ENCODE results near the gene EVA1A. TPM values are rescaled to one million over a fixed set of nuclear protein-coding genes. Genes with fewer than 3 reads are reported as not detected.

Gene EVA1A
- polyA plus RNA-seq, 3 donors = not detected

- H3K27ac ChIP-seq (ENCODE audit: low read depth in 1 of 2, low read length in 2 of 2) = no peak overlapping the region
- intact Hi-C loops (cut with micrococcal nuclease) = no loop called here
- no peak overlapping the region for H3K4me2 ChIP-seq (replicated peaks; ENCODE audit: extremely low read depth, low read length, poor library complexity, severe bottlenecking)
- Mint-ChIP-seq H3K4me3 (no peak overlapping the region), H3K4me1 (no peaks in the 10 kb centered on the region), H3K27me3 (ENCODE audit: low read depth in 3 of 3) (peaks cover 29 to 35% (median 31%) of the 10 kb centered on the region in 3 donors), H3K36me3 (no peaks in the 10 kb centered on the region), H3K9me3 (peaks cover 0 to 6% (median 2%) of the 10 kb centered on the region in 7 donors), H3K27ac (no peak overlapping the region)
- no peak overlapping the region for H3K4me3 ChIP-seq (replicated peaks in 1 of 3; ENCODE audit: low read depth in 2 of 3, low read length in 3 of 3)
- no peak overlapping the region for H2AFZ ChIP-seq (ENCODE audit: insufficient read depth, low read depth, low read length, poor library complexity, severe bottlenecking)
- H3K36me3 ChIP-seq (replicated peaks in 1 of 2; ENCODE audit: control insufficient read depth in 1 of 2, insufficient read depth in 2 of 2, low read length in 2 of 2) = no peaks in the 10 kb centered on the region
- H4K20me1 ChIP-seq (ENCODE audit: insufficient read depth, low read length) = no peaks in the 10 kb centered on the region
- 88% methylated on average over 8 of the region's 9 CpGs for WGBS (ENCODE audit: insufficient coverage)
- no peak overlapping the region for H3K9ac ChIP-seq (ENCODE audit: insufficient read depth, low read length, poor library complexity, severe bottlenecking)
- peaks cover 23 to 37% of the 10 kb centered on the region in 2 donors for H3K27me3 ChIP-seq (ENCODE audit: control insufficient read depth in 2 of 2, insufficient read depth in 2 of 2, low read length in 2 of 2)
- no peaks in the 10 kb centered on the region for H3K9me3 ChIP-seq (replicated peaks in 1 of 2; ENCODE audit: control insufficient read depth in 1 of 2, insufficient read depth in 1 of 2, low read length in 2 of 2)
- no peaks in the 10 kb centered on the region for H3K79me2 ChIP-seq (ENCODE audit: insufficient read depth, low read length)
- no peak for DNase-seq
- TF ChIP-seq CTCF (IDR thresholded peaks at IDR 0.05) = no peak
- H3K4me1 ChIP-seq (ENCODE audit: control insufficient read depth in 1 of 2, insufficient read depth in 2 of 2, low read length in 2 of 2) = no peaks in the 10 kb centered on the region
These were observed 3.4 kb upstream of the EVA1A start for GRCh38 chr2:75564026-75564688.

- no peak overlapping the region for H3K4me3 ChIP-seq (replicated peaks in 1 of 3; ENCODE audit: low read depth in 2 of 3, low read length in 3 of 3)
- no peak for TF ChIP-seq CTCF (IDR thresholded peaks at IDR 0.05)
- no peak overlapping the region for H3K27ac ChIP-seq (ENCODE audit: low read depth in 1 of 2, low read length in 2 of 2)
- H3K36me3 Mint-ChIP-seq = no peaks in the 10 kb centered on the region
- no peak overlapping the region for H3K9ac ChIP-seq (ENCODE audit: insufficient read depth, low read length, poor library complexity, severe bottlenecking)
- no peaks in the 10 kb centered on the region for H3K36me3 ChIP-seq (replicated peaks in 1 of 2; ENCODE audit: control insufficient read depth in 1 of 2, insufficient read depth in 2 of 2, low read length in 2 of 2)
- H3K9me3 Mint-ChIP-seq = peaks cover 0 to 6% (median 2%) of the 10 kb centered on the region in 7 donors
- no peak for DNase-seq
- no peaks in the 10 kb centered on the region for H3K4me1 Mint-ChIP-seq
- H3K27ac Mint-ChIP-seq = no peak overlapping the region
- no peaks in the 10 kb centered on the region for H4K20me1 ChIP-seq (ENCODE audit: insufficient read depth, low read length)
- H3K9me3 ChIP-seq (replicated peaks in 1 of 2; ENCODE audit: control insufficient read depth in 1 of 2, insufficient read depth in 1 of 2, low read length in 2 of 2) = no peaks in the 10 kb centered on the region
- peaks cover 31 to 40% (median 35%) of the 10 kb centered on the region in 3 donors for H3K27me3 Mint-ChIP-seq (ENCODE audit: low read depth in 3 of 3)
- H2AFZ ChIP-seq (ENCODE audit: insufficient read depth, low read depth, low read length, poor library complexity, severe bottlenecking) = no peak overlapping the region
- WGBS (ENCODE audit: insufficient coverage) = 100% methylated on average over 1 of the region's 3 CpGs
- no peaks in the 10 kb centered on the region for H3K79me2 ChIP-seq (ENCODE audit: insufficient read depth, low read length)
- no peak overlapping the region for H3K4me3 Mint-ChIP-seq
- intact Hi-C loops (cut with micrococcal nuclease) = no loop called here
- H3K4me1 ChIP-seq (ENCODE audit: control insufficient read depth in 1 of 2, insufficient read depth in 2 of 2, low read length in 2 of 2) = no peaks in the 10 kb centered on the region
- H3K27me3 ChIP-seq (ENCODE audit: control insufficient read depth in 2 of 2, insufficient read depth in 2 of 2, low read length in 2 of 2) = peaks cover 28 to 43% of the 10 kb centered on the region in 2 donors
- H3K4me2 ChIP-seq (replicated peaks; ENCODE audit: extremely low read depth, low read length, poor library complexity, severe bottlenecking) = no peak overlapping the region
These were observed 2.9 kb upstream of the EVA1A start for GRCh38 chr2:75563591-75563990.

Measured in CD14-positive monocyte (primary cell).